ENCODE data around the gene MEPCE. TPM values are rescaled to one million over a fixed set of nuclear protein-coding genes. Genes with fewer than 3 reads are reported as not detected.

Gene MEPCE
- total RNA-seq, 1 experiment from 2014 or later, result 70.3 TPM

GRCh38 chr7:100413889-100414288 lies 15.7 kb upstream of the MEPCE start:
- CTCF ChIA-PET, result no interaction called here
- Histone ChIP-seq H3K36me3 (ENCODE audit: low read depth) (no peaks in the 10 kb centered on the region), H3K79me2 (ENCODE audit: low read depth) (no peaks in the 10 kb centered on the region), H3K27me3 (ENCODE audit: insufficient read depth, low read depth) (no peaks in the 10 kb centered on the region), H4K20me1 (ENCODE audit: insufficient read depth) (no peaks in the 10 kb centered on the region), H3K4me3 (no peak overlapping the region), H3K4me1 (replicated peaks; ENCODE audit: insufficient read depth) (no peaks in the 10 kb centered on the region), H3K9me2 (ENCODE audit: insufficient read depth) (no peaks in the 10 kb centered on the region), H3K9me3 (ENCODE audit: insufficient read depth, low read depth) (no peaks in the 10 kb centered on the region), H3K4me2 (no peak overlapping the region), H3K27ac (no peak overlapping the region), H3F3A (ENCODE audit: insufficient read depth, low read depth) (0 out of 2 replicates have a peak, but pooled peaks cover under 1% of the 10 kb centered on the region), H2AFZ (no peak overlapping the region)
- BruUV-seq (replicated peaks), result no TSS peak
- intact Hi-C loops (cut with micrococcal nuclease; ENCODE audit: unreplicated experiment), result no loop called here
- POLR2A ChIA-PET (ENCODE audit: unreplicated experiment), result no interaction called here
- no peak for DNase-seq
- TF ChIP-seq CTCF (conservative IDR thresholded peaks at IDR 0.05), result no peak
- TF ChIP-seq EZH2 (IDR thresholded peaks at IDR 0.05; ENCODE audit: low read depth), result no peak

GRCh38 chr7:100415448-100415847 lies 14.2 kb upstream of the MEPCE start:
- POLR2A ChIA-PET (ENCODE audit: unreplicated experiment), result no interaction called here
- H3K27me3 ChIP-seq (ENCODE audit: insufficient read depth, low read depth), result no peaks in the 10 kb centered on the region
- no peaks in the 10 kb centered on the region for H3K79me2 ChIP-seq (ENCODE audit: low read depth)
- H3K9me3 ChIP-seq (ENCODE audit: insufficient read depth, low read depth), result no peaks in the 10 kb centered on the region
- intact Hi-C loops (cut with micrococcal nuclease; ENCODE audit: unreplicated experiment), result no loop called here
- H3K4me1 ChIP-seq (replicated peaks; ENCODE audit: insufficient read depth), result no peaks in the 10 kb centered on the region
- no peak overlapping the region for H3K4me2 ChIP-seq
- 0 out of 2 replicates have a peak, but pooled peaks cover 6% of the 10 kb centered on the region for H3F3A ChIP-seq (ENCODE audit: insufficient read depth, low read depth)
- BruUV-seq (replicated peaks), result no TSS peak
- H2AFZ ChIP-seq, result no peak overlapping the region
- no peak for DNase-seq
- no peak overlapping the region for H3K27ac ChIP-seq
- no peaks in the 10 kb centered on the region for H3K9me2 ChIP-seq (ENCODE audit: insufficient read depth)
- CTCF ChIA-PET, result interaction anchor here (0.7 kb wide), 1 partner anchor 32 kb away, joined by 5 read pairs; no protein-coding TSS in a partner anchor
- no peaks in the 10 kb centered on the region for H3K36me3 ChIP-seq (ENCODE audit: low read depth)
- H4K20me1 ChIP-seq (ENCODE audit: insufficient read depth), result no peaks in the 10 kb centered on the region
- TF ChIP-seq EZH2 (IDR thresholded peaks at IDR 0.05; ENCODE audit: low read depth), result no peak
- no peak for TF ChIP-seq CTCF (conservative IDR thresholded peaks at IDR 0.05)
- no peak overlapping the region for H3K4me3 ChIP-seq

GRCh38 chr7:100418930-100419659 lies 10.5 kb upstream of the MEPCE start:
- no peak for DNase-seq
- Histone ChIP-seq H3K27me3 (ENCODE audit: insufficient read depth, low read depth) (no peaks in the 10 kb centered on the region), H3F3A (ENCODE audit: insufficient read depth, low read depth) (0 out of 2 replicates have a peak, but pooled peaks cover 6% of the 10 kb centered on the region), H3K36me3 (ENCODE audit: low read depth) (no peaks in the 10 kb centered on the region), H3K4me3 (no peak overlapping the region), H3K4me1 (replicated peaks; ENCODE audit: insufficient read depth) (no peaks in the 10 kb centered on the region), H3K4me2 (no peak overlapping the region), H2AFZ (no peak overlapping the region), H4K20me1 (ENCODE audit: insufficient read depth) (no peaks in the 10 kb centered on the region), H3K27ac (no peak overlapping the region), H3K9me3 (ENCODE audit: insufficient read depth, low read depth) (no peaks in the 10 kb centered on the region), H3K9me2 (ENCODE audit: insufficient read depth) (no peaks in the 10 kb centered on the region), H3K79me2 (ENCODE audit: low read depth) (no peaks in the 10 kb centered on the region)
- TF ChIP-seq EZH2 (IDR thresholded peaks at IDR 0.05; ENCODE audit: low read depth), result no peak
- TF ChIP-seq CTCF (conservative IDR thresholded peaks at IDR 0.05), result no peak
- CTCF ChIA-PET, result no interaction called here
- intact Hi-C loops (cut with micrococcal nuclease; ENCODE audit: unreplicated experiment), result no loop called here
- POLR2A ChIA-PET (ENCODE audit: unreplicated experiment), result no interaction called here
- BruUV-seq (replicated peaks), result no TSS peak
